HG03457 (cell line): ENCODE measurements around the gene CEP97.
"Not testable (repeated sequence)": the region's sequence is repeated elsewhere in the genome, so short reads cannot be mapped to it uniquely, and the experiment has no call there.

ENCODE experiments used
- ATAC-seq: cut with Tn5 transposase; IDR thresholded peaks from one replicate; pipeline ENCODE4 v1.9.1; 2021; ENCODE audit warnings: moderate number of reproducible peaks; ENCODE audit not compliant: unreplicated experiment

CEP97 gene, protein sequence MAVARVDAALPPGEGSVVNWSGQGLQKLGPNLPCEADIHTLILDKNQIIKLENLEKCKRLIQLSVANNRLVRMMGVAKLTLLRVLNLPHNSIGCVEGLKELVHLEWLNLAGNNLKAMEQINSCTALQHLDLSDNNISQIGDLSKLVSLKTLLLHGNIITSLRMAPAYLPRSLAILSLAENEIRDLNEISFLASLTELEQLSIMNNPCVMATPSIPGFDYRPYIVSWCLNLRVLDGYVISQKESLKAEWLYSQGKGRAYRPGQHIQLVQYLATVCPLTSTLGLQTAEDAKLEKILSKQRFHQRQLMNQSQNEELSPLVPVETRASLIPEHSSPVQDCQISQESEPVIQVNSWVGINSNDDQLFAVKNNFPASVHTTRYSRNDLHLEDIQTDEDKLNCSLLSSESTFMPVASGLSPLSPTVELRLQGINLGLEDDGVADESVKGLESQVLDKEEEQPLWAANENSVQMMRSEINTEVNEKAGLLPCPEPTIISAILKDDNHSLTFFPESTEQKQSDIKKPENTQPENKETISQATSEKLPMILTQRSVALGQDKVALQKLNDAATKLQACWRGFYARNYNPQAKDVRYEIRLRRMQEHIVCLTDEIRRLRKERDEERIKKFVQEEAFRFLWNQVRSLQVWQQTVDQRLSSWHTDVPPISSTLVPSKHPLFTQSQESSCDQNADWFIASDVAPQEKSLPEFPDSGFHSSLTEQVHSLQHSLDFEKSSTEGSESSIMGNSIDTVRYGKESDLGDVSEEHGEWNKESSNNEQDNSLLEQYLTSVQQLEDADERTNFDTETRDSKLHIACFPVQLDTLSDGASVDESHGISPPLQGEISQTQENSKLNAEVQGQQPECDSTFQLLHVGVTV

DNA sequence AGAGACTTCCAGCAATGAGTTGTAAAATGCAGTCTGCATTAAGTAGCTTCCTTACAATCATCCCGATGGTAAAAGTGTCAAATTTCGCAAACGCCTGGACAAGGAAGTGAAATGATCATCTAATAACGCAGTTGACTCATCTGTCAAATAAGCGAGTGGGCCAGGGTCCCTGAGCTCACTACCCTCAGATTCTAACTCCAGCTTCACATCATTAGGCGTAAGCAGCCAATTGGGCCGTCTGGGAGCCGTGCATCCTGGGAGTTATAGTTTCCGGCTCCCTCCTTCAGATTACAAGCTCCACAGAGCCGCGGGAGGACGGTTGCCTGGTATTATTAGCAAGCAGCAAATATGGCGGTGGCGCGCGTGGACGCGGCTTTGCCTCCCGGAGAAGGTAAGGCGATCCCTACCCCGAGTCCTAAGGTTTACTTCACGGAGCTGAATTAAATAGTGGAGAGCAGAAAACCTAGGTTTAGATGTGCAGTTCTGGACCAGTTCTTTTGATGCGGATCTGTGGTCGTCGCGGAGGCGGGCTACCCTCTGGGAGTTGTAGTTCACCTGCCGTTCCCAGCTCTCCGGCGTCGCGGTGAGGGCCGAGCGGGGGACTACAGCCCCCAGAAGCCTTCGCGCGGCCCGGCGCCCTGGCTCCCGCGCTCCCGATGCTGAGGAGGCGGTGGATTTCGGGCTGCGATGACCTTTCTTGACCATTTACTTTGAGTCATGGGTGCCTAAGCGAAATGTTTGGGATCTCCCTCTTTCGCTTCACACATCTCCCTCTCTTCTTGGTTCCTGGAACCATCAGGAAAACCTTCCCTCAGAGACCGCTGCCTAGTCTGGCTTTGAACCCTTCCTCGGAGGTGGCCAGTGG, at the start of gene CEP97:
TSS of gene CEP97 (plus strand) at position 286 of the 865 bp plus-strand sequence. CDS start at position 349, 63 bp downstream.
- ATAC-seq: peak; percentile 88

DNA sequence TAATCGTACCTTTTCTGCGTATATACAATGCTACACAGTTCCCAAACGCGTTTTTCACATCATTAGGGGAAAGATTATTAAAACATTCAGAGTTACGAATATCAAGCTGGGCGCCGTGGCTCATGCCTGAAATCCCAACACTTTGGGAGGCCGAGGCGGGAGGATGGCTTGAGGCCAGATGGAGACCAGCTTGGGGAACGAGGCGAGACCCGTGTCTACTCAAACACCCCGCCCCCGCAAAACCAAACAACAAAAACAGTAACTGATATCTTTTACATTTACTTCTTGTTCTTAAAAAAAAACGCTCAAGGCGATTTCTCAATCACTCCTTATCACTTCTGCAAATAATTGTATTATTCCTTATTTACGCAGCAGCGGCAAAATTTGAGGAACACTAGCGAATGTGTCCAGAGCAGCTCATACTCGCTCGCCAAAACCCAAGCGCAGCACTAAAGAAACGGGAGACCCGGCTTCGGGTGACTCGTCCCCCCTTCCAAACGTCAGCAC, 48.7 kb upstream of the CEP97 start:
- no peak for ATAC-seq

- peak; percentile 81 for ATAC-seq
Measured at GRCh38 chr3:101676216-101676764, 48.1 kb upstream of the CEP97 start.

GRCh38 chr3:101676765-101677435, 47.5 kb upstream of the CEP97 start, which contains the start of gene ZBTB11:
TSS of gene ZBTB11 (minus strand) at chr3:101677132. CDS start at chr3:101676914, 218 bp downstream.
- peak; percentile 61 for ATAC-seq

DNA sequence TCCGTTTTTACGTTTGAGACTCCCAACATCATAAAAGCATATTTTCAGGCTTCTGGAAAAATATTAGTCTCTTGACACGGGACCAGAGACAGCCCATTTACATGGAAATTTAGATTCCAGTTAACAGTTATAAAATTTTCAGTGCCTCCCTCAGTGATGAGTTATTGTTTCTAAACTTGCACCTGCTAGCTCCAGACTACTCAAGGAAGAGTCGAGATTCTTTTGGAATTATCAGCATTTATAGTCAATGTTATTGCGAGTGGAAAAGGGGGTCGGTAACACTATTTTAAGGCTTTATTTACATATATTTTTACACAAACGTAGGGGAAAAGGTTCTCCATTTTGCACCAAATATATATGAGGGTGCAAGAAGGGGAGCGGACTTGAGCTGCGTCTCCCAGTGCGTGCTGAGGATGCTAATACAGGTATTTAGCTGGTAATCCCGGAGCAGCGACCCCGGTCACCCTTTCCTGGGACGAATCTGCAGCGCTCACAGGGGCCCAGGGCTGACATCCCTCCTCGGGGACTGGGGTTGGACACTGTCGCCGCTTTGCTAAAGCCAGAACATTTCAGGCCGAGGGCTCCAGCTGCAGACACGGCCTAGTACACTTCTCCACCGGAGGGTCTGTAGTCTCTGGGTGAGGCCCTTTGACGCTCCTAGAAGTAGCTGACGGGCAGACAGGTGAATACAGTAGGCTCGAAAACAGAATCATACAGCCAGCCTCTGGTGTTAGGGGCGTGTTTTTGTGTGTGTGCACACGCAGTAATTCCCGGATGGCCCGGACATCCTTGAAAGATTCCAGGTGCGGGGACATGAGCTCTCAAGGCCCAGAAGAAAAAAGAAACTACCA, 46.8 kb upstream of the CEP97 start:
- ATAC-seq: no peak

DNA sequence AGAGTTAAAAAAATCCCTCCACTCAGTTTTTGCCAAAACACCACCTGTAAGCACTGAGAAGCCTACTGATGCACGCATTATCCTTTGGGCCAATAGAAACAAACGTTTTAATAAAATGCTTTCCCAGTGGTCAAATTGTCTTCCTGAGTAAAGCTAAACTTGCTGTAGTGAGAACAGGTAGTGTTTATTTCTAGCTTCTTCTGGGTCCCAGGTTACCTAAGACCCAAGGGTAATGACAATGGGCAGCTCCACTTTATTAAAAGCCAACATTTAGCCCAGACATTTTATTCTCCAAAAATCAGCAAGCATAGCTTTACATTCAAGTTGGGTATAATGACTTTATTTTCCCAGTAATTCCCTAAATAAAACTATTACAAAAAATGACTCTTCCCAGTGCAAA, 45.6 kb upstream of the CEP97 start:
- ATAC-seq: not testable (repeated sequence)

GRCh38 chr3:101680466-101680865, 43.9 kb upstream of the CEP97 start:
- ATAC-seq: no peak

- ATAC-seq: no peak
Measured at GRCh38 chr3:101685050-101685400, 39.4 kb upstream of the CEP97 start.

- peak; percentile 8 for ATAC-seq
Measured at GRCh38 chr3:101685870-101686307, 38.5 kb upstream of the CEP97 start.

GRCh38 chr3:101687142-101687931, 37.1 kb upstream of the CEP97 start:
- ATAC-seq: no peak

GRCh38 chr3:101689286-101689685, 35.1 kb upstream of the CEP97 start:
- no peak for ATAC-seq

DNA sequence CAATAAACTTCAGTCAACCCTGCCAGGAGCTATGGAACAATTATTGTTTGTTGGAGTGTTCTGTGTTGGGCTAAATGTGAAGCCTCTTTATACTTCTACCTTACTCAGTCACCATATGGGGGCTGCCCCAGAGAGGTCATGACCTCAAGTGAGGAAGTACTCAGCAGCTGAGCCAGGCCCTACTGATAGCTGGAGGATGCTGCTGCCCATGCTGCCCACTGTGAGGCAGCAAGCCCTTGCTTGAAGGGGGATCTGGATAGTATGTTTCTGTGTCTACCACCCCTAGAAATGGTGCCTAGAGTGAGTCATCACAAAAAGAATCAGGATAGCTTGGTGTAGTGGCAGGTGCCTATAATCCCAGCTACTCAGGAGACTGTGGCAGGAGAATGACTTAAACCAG, 33.4 kb upstream of the CEP97 start:
- ATAC-seq: peak; percentile 50

DNA sequence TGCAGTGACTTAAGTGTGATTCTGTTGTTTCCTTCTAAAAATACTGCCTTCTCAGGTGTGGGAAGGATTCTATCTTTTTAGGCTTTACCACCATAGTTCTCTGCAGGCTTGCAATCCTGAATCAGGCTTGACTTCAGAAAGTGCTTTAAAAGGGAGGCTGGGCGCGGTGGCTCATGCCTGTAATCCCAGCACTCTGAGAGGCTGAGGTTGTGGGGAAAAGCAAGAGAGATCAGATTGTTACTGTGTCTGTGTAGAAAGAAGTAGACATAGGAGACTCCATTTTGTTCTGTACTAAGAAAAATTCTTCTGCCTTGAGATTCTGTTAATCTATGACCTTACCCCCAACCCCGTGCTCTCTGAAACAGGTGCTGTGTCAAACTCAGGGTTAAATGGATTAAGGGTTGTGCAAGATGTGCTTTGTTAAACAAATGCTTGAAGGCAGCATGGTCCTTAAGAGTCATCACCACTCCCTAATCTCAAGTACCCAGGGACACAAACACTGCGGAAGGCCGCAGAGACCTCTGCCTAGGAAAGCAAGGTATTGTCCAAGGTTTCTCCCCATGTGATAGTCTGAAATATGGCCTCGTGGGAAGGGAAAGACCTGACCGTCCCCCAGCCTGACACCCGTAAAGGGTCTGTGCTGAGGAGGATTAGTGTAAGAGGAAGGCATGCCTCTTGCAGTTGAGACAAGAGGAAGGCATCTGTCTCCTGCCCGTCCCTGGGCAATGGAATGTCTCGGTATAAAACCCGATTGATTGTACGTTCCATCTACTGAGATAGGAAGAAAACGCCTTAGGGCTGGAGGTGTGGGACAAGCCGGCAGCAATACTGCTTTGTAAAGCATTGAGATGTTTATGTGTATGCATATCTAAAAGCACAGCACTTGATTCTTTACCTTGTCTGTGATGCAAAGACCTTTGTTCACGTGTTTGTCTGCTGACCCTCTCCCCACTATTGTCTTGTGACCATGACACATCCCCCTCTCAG, 32.4 kb upstream of the CEP97 start:
- ATAC-seq: not testable (repeated sequence)

- not testable (repeated sequence) for ATAC-seq
Measured at GRCh38 chr3:101693540-101693939, 30.9 kb upstream of the CEP97 start.

DNA sequence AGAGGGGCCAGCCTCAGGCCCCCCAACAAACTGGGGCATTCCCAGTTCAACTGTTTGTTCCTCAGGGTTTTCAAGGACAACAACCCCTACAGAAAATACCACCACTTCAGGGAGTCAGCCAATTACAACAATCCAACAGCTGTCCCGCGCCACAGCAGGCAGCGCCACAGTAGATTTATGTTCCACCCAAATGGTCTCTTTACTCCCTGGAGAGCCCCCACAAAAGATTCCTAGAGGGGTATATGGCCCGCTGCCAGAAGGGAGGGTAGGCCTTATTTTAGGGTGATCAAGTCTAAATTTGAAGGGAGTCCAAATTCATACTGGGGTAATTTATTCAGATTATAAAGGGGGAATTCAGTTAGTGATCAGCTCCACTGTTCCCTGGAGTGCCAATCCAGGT, 29.6 kb upstream of the CEP97 start:
- ATAC-seq: not testable (repeated sequence)

DNA sequence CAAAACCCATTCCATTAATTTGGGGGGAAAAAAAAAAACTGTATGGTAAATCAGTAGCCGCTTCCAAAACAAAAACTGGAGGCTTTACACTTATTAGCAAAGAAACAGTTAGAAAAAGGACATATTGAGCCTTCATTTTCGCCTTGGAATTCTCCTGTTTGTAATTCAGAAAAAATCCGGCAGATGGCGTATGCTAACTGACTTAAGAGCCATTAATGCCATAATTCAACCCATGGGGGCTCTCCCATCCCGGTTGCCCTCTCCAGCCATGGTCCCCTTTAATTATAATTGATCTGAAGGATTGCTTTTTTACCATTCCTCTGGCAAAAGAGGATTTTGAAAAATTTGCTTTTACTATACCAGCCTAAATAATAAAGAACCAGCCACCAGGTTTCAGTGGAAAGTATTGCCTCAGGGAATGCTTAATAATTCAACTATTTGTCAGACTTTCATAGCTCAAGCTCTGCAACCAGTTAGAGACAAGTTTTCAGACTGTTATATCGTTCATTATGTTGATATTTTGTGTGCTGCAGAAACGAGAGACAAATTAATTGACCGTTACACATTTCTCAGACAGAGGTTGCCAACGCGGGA, 28.5 kb upstream of the CEP97 start:
- no peak for ATAC-seq
